ENCODE data around the gene AUTS2.

The AUTS2 gene

GRCh38 chr7:70014472-70015177 is 416.4 kb downstream of the AUTS2 start:
- no peak for DNase-seq

DNA sequence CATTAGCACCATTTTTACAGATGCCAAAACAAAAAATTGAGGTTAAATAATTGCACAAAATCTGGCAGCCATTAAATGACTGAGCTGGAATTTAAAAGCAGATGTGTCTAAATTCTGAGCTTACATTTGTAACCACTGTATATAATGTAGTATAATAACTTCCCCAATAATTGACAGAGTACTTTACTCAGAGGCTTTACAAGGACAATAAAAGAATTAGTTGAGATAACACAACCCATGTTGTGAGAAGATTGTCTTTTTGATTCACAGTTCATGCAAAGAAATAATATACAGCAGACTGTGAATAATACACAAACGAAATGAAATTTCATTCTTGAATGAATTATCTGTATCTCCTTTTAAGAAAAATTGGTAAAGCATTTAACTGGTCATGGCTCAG is 417.1 kb downstream of the AUTS2 start:
- no peak for DNase-seq

DNA sequence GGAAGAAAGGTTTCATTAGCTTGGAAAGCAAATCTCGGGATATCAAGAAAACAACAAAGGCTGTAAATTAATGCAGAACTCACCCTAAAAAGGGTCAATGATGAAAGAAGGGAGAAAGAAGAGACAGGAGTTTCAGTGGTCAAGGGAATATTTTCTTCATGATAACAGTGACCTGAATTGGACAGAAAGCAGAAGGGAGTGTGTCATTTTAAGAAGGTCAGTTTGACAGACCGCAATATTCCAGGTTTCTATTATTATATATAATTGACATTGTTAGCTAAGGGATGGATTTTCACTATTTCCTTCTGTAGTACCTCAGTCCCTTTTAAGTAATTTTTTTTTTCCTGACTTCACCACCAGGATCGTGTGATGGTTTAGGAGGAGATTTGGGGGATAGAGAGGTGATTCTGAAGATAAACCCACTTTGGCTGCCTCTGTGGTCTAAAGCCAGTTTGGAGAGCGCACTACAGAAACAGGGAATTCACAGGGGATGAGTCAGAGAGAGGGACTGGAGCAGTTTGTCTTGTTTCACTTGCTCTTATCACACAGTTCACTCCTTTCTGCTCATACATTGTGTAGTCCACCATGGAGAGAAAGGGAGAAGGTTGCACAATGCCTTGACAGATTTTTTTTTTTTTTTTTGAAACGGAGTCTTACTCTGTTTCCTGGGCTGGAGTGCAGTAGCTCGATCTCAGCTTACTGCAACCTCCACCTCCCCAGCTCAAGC is 417.9 kb downstream of the AUTS2 start:
- no peak for DNase-seq

DNA sequence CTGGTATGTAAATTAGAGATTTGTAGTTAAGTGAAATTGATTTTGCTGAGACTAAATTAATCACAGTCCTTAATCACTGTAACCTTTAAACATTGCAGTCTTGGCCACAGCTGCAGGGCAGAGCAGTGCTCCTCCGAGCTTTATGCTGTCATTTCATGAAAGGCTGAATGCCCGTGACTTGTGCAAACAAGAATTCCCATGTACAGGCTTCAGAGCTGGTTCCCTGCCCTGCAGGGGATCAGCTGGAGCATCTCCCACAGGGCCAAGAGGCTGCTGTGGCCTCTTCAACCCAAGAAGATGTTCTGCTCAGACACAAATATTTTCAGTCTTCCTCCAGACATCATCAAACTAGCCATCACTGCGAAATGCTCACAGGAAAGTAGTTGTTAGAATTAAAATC is 419.1 kb downstream of the AUTS2 start:
- DNase-seq, result no peak

DNA sequence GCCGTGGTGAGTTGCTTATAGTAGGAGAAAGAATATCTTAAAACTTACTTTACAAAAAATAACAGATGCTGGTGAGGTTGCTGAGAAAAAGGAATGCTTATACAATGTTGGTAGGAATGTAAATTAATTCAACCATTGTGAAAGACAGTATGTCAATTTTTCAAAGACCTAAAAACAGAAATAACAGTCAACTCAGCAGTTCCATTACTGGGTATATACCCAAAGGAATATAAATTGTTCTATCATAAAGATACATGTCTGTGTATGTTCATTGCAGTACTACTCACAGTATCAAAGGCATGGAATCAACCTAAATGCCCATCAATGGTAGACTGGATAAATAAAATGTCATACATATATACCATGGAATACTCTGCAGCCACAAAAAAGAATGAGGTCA is 420.4 kb downstream of the AUTS2 start:
- DNase-seq, result no peak

- no peak for DNase-seq
Observed at GRCh38 chr7:70027867-70028266, 429.6 kb downstream of the AUTS2 start.

- no peak for DNase-seq
Observed at GRCh38 chr7:70028620-70029019, 430.3 kb downstream of the AUTS2 start.

DNA sequence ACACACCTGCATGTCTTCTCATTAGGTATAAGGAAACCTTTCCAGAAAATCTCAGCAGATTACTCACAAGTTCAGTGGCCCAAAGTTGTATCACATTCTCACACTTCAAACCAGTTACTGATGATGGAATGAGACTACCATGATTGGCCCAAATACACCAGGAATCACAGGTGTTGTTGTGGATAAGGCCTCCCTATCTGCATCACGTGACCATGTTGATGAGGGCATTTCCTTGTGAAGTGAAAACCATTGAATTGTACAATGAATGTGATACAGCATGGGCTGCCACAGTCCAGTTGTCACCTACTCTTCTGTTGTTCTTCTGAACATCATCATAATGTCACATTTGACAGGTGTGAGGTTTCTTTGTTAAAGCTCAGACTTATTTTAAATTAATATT is 431.7 kb downstream of the AUTS2 start:
- DNase-seq, result no peak

GRCh38 chr7:70030745-70031144 is 432.5 kb downstream of the AUTS2 start:
- DNase-seq, result no peak

GRCh38 chr7:70031245-70031644 is 433.0 kb downstream of the AUTS2 start:
- no peak for DNase-seq

GRCh38 chr7:70032649-70033048 is 434.4 kb downstream of the AUTS2 start:
- DNase-seq, result peak in 1 of 2 experiments; percentile 42

- DNase-seq, result no peak
Observed at GRCh38 chr7:70033226-70033625, 435.0 kb downstream of the AUTS2 start.

DNA sequence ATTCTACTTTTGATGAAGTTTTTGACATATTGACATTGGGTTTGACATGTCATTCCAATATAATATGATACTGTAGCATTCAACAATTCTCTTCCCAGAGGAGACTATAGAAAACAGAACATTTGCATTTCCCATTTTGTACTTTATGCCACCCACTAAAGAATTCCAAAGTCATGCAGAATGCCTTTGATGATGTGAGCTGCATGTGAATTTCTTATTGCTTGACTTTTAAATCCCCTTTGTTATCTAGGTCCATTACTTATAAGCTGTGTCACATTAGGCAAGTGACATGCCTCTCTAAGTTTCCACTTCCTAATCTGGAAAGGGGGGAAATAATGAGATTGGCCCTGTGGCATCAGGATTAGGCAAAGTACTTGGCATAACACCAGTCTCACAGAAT is 436.7 kb downstream of the AUTS2 start:
- no peak for DNase-seq

- no peak for DNase-seq
Observed at GRCh38 chr7:70035519-70035918, 437.2 kb downstream of the AUTS2 start.

- DNase-seq, result no peak
Observed at GRCh38 chr7:70035955-70036354, 437.7 kb downstream of the AUTS2 start.

DNA sequence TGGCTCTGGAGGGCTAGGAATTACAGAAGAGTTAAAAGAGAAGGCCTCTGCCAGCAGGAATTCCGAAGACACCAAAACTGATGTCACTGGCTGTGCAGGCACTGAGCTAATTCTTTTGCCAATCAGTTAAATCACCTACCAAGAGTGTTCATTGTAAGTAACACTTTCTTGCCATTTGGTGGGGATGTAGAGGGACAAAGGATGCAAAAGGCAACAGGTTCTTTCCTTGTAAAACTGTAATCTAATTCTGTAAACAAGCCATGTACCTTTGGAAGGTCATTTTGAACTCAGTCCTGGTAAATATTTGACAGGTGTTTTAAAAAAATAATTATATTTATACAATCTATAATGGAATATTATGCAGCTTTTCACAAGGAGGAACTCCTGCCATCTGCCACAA is 438.4 kb downstream of the AUTS2 start:
- no peak for DNase-seq

- no peak for DNase-seq
Observed at GRCh38 chr7:70037171-70037933, 439.1 kb downstream of the AUTS2 start.

DNA sequence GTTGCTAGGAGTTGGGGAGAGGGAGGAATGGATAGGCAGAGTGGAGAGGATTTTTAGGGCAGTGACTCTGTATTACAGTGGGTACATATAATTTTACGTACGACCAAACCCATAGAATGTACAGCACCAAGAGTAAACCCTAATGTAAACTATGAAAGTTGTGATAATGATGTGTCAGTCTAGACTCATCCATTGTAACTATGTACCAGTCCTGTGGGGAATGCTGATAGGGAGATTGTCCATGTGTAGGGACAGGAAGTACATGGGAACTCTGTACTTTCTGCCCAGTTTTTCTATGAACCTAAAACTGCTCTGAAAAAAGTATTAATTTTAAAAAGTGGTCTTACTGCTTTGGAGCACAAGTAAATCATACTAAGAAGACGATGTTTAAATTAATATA is 441.8 kb downstream of the AUTS2 start:
- no peak for DNase-seq

DNA sequence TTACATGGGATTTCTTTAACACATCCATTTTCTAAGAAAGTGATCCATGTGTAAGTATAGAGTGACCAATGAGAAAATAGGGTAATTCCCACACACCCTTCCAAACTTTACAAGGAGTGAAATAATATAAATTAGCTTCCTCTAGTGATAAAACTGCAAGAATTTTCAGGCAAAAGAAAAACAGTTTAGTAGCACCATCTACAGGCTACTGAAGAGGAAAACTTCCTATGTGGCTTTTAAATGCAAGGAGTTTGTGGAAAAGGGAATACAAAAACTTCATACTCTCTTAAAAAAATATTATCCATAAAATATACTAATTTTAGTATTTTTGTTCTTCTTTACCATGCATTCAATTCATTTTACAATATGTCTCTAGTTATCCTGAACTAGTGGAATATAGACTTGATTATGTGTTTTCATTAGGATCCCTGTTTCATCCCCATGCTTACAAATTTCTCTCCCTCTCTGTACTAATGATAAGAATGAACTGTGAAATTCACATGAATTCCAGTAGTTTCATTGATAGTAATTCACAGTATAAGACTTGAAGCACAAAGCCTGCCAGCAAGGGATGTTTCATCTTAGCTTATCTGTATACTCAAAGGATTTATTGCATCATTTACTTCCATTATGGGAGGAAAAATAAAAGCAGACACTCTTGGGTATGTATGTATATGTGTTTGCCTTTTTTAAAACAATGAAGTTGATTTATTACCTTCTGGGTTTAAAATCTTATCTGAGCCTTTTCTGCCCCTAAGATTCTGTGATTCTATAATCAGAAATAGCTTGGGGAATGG is 442.9 kb downstream of the AUTS2 start:
- no peak for DNase-seq

DNA sequence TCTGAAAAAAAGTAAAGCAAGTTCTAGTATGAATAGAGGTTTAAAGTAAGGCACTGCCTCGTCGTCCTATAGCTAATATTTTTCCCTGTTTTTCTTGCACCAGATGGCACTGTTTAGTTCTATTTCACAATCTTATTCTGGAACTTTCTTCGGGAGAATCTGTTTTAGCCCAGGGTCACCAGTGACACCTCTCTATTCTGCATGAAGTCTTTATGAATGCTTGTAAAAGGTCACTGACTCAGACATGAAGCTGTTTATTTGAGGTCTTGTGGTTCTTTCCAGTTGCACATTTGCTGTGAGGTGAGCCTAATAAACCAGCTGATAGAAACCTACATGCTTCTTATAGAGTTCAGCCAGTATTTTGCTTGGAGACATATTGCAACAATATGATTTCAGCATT is 444.3 kb downstream of the AUTS2 start:
- DNase-seq, result no peak

GRCh38 chr7:70043015-70043538 is 444.8 kb downstream of the AUTS2 start:
- no peak for DNase-seq

DNA sequence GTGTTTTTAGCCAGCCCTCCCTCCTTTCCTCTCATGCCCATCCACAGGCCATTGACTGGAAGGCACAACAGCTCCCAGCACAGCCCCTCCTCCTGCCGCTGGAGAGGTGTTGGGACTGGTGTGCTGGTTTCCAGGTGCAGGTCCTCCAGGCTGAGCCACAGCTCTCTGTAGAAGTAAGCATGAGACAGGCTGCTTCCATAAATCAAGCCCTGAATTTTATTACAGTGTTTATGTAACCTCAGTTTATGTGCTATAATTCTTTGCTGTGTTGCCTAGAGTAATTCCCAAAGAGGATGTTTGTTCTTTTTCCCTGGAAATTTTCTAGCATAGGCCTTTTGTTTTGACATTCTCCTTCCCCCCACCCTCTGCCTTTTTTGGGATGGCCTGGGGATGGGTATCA is 445.8 kb downstream of the AUTS2 start:
- peak; percentile 48 to 58 for DNase-seq

- no peak for DNase-seq
Observed at GRCh38 chr7:70044525-70044924, 446.2 kb downstream of the AUTS2 start.

Data from NCI-H187 (cell line).